Stimulated activated CD4-positive, alpha-beta T cell treated with anti-CD3 and anti-CD28 coated beads, Interleukin-1b, Interleukin-23, amount 100 ng/mL, for 24 hours (primary cell): ENCODE measurements around the gene CCDC82.

Experiments used
- DNase-seq, 4 experiments: peaks; one replicate each; pipeline ENCODE4 v3.0.0-alpha.2; 2020; ENCODE audit warnings: low read depth in 4 of 4, low spot score in 1 of 4

Gene CCDC82

GRCh38 chr11:96307776-96308140 is 82.0 kb downstream of the CCDC82 start:
- DNase-seq: no peak

DNA sequence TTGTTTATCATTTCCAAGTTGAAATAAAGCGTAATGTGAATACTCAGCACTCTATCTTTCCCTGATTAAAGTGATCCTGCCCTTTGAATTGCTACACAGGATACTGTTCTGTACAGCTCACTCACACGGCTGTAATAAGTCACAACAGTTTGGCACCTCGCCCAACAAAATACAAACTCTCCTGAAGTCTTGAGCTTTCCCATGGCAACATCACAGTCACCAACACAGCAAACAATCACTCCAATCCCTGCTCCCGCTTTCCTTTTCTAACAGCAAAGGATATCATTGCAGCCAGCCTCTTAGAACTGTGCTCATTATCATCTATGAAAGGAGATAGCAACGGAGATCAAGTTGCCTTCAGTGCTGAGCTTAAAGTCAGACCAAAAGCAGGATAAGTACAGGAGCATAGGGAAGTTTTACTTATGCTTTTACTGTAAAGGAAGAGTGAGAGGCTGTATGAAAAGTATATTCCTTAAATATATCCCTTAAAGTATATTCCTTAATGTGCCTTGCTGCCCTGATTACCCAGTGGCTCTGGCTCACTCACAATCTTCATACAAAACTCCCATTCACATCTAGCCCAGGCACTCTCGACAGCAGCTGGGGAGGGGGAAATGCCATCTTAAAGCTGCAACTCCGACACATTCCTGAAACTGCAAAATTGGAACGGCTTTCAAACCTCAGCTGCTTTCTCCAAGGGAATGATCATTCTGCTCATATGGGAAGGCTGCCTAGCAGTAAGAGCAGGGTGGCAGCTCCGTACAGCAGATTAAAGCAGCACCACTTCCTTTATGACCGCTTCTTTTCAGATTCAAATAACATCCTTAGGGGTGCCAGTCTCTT is 82.6 kb downstream of the CCDC82 start:
- DNase-seq: no peak

GRCh38 chr11:96306600-96306932 is 83.1 kb downstream of the CCDC82 start:
- no peak for DNase-seq

DNA sequence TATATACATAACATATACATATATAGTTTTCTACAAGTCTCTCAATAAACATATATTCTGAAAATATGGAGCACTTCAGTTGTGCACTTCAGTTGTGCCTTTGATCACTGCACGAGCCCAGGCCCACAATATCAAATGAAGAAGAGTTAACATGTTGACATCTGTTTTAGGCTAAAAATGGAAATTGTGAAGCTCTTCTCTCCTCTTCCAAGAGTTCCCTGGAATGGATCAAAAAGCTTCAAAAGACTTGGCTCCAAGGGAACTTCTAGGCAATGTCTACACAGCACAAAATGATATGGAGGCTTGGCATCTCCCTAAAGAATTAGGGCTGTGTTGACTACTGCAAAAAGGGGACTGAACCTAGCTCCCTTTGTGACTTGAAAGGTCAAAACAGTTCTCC is 83.6 kb downstream of the CCDC82 start:
- DNase-seq: no peak

- DNase-seq: no peak
These were observed 85.7 kb downstream of the CCDC82 start for GRCh38 chr11:96303980-96304379.

- no peak for DNase-seq
These were observed 86.6 kb downstream of the CCDC82 start for GRCh38 chr11:96303064-96303463.
